HFFc6 (cell line): ENCODE results near the gene PITPNB. TPM values are rescaled to one million over a fixed set of nuclear protein-coding genes. Genes with fewer than 3 reads are reported as not detected.

Experiments used
- DNase-seq: peaks from one replicate; pipeline ENCODE4 v3.0.0-alpha.2; 2018
- H3K27ac Mint-ChIP-seq: 2 replicates; pipeline ENCODE4 v1.8.0; 2020; ENCODE audit warnings: mild to moderate bottlenecking, mixed read lengths
- H3K27me3 Mint-ChIP-seq: 2 replicates; pipeline ENCODE4 v1.8.0; 2021; ENCODE audit warnings: mild to moderate bottlenecking, moderate library complexity, mixed read lengths; ENCODE audit not compliant: insufficient read depth
- H3K36me3 Mint-ChIP-seq: 2 replicates; pipeline ENCODE4 v1.8.0; 2021; ENCODE audit warnings: low read depth, mixed read lengths
- H3K4me1 Mint-ChIP-seq: 2 replicates; pipeline ENCODE4 v1.8.0; 2020; ENCODE audit warnings: low read depth, mixed read lengths
- H3K4me3 Mint-ChIP-seq: 2 replicates; pipeline ENCODE4 v1.8.0; 2020; ENCODE audit warnings: mild to moderate bottlenecking, moderate library complexity, mixed read lengths
- H3K9me3 Mint-ChIP-seq: 2 replicates; pipeline ENCODE4 v1.8.0; 2020; ENCODE audit warnings: mild to moderate bottlenecking, mixed read lengths
- total RNA-seq, 6 experiments: library from RNA; stranded (reverse); fragmentation: NEBNext Ultra II Directional; extraction: Animal tissue kit (Norgen Biotek cat#: 25700); gene quantifications; 2 replicates in 1 of 6; 3 replicates in 5 of 6; pipeline ENCODE4 v1.2.3, GENCODE V29; 2021
- TF ChIP-seq, protein P1 (sequence below): fragments of 200-600 bp; sonication (generic); IDR thresholded peaks from 2 replicates; pipeline ENCODE4 v1.5.0; 2021; ENCODE audit warnings: antibody characterized with exemption, mild to moderate bottlenecking

The PITPNB gene
- total RNA-seq, 6 experiments from 2014 or later: 54.3 to 80.5 (median 74.8) TPM

DNA sequence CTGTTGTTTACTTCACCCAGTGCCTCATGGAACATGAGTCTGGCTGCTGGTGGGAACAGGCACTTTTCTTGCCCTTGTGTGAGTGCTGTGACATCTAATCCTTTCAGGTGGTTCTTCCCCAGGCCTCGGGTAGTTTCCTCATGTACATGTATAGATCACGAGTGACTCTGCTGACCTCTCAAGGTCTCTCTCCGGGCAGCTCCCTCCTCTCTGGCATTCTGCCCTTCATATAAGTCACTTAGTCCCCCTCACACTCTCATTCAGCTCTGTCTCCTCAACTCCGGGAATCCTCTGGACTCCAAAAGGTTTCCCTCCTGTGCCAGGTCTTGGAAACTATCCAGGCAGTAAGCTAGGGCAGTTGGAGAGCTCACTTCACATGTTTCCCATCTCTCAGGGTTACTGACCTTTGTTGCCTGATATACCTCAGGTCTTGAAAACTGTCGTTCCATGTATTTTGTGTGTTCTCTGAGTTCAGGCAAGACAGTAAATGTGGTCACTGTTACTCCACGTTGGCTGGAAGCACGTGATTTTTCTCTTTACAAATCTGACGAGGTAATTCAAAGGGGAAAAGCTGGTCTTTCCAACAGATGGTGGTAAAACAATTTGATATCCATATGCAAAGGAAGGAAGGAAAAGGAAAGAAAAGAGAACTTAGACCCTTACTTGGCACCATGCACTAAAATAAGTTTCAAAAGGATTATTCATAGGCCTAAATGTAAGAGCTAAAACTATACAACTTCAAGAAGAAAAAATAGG lies 40.5 kb upstream of the PITPNB start:
- Mint-ChIP-seq H3K4me1 (peaks cover 22% of the 10 kb centered on the region), H3K27me3 (no peaks in the 10 kb centered on the region), H3K36me3 (peaks cover 5% of the 10 kb centered on the region; the same call in 1 of the 2 replicates), H3K9me3 (no peaks in the 10 kb centered on the region), H3K27ac (no peak overlapping the region), H3K4me3 (no peak overlapping the region)
- TF ChIP-seq, protein P1, sequence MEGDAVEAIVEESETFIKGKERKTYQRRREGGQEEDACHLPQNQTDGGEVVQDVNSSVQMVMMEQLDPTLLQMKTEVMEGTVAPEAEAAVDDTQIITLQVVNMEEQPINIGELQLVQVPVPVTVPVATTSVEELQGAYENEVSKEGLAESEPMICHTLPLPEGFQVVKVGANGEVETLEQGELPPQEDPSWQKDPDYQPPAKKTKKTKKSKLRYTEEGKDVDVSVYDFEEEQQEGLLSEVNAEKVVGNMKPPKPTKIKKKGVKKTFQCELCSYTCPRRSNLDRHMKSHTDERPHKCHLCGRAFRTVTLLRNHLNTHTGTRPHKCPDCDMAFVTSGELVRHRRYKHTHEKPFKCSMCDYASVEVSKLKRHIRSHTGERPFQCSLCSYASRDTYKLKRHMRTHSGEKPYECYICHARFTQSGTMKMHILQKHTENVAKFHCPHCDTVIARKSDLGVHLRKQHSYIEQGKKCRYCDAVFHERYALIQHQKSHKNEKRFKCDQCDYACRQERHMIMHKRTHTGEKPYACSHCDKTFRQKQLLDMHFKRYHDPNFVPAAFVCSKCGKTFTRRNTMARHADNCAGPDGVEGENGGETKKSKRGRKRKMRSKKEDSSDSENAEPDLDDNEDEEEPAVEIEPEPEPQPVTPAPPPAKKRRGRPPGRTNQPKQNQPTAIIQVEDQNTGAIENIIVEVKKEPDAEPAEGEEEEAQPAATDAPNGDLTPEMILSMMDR: no peak
- DNase-seq: no peak

DNA sequence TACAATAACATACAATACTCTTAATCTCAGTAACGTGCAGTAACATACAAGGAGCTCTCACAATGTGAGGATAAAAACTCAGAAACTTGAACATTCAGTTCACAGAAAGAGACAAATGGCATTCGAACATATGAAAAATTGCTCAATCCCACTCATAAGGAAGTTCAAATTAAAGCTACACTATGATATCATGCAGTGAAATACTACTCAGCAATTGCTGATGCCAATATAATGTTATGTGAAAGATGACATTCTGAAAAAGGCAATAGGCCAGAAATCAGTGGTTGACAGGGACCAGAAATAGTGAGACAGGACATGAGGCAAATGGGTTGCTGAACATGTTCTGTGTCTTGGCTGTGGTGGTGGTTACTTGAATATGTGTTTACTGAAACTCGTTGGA lies 33.7 kb upstream of the PITPNB start:
- TF ChIP-seq, protein P1: no peak
- no peak overlapping the region for H3K27ac Mint-ChIP-seq
- H3K9me3 Mint-ChIP-seq: no peaks in the 10 kb centered on the region
- DNase-seq: no peak
- no peaks in the 10 kb centered on the region for H3K27me3 Mint-ChIP-seq
- no peak overlapping the region for H3K4me3 Mint-ChIP-seq
- H3K4me1 Mint-ChIP-seq: peaks cover 18% of the 10 kb centered on the region
- H3K36me3 Mint-ChIP-seq: peaks cover 5% of the 10 kb centered on the region; the same call in 1 of the 2 replicates

DNA sequence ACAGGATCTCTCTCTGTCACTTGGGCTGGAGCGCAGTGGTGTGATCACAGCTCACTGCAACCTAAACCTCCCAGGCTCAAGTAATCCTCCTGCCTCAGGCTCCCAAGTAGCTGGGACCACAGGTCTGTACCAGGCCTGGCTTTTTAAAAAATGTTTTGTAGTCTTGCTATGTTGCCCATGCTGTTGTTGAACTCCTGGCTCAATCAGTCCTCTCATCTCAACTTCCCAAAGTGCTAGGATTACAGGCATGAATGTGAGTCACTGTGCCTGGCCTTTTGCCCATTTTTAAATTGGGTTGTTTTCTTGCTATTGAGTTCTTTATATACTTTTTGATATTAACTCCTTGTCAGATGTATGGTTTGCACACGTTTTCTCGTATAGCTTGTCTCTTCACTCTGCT lies 33.0 kb upstream of the PITPNB start:
- Mint-ChIP-seq H3K36me3 (no peaks in the 10 kb centered on the region; the same call in 1 of the 2 replicates), H3K27me3 (no peaks in the 10 kb centered on the region), H3K9me3 (no peaks in the 10 kb centered on the region), H3K4me3 (no peak overlapping the region), H3K4me1 (peaks cover 18% of the 10 kb centered on the region), H3K27ac (no peak overlapping the region)
- DNase-seq: peak; percentile 61
- TF ChIP-seq, protein P1: no peak

DNA sequence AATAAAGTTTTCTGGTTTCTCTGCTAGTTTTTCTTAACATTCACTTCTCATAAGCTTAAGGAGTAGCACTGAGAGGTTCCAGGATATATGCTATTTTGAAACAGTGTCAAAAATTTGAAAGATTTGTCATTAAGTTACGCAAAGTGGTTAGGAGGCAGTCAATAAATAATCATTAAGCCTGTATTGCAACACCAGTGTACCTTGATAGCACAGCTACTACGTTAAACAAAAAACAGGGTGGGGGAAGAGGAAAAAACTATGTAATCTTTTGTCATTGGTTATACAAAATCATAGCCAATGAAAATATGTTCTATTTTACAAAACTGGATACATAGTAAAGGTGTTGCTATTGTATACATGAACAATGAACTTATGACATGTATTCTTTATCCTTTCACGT lies 30.4 kb upstream of the PITPNB start:
- H3K4me1 Mint-ChIP-seq: peaks cover 18% of the 10 kb centered on the region
- no peaks in the 10 kb centered on the region for H3K9me3 Mint-ChIP-seq
- no peak overlapping the region for H3K4me3 Mint-ChIP-seq
- no peak for DNase-seq
- H3K27ac Mint-ChIP-seq: no peak overlapping the region
- TF ChIP-seq, protein P1: no peak
- H3K36me3 Mint-ChIP-seq: no peaks in the 10 kb centered on the region
- H3K27me3 Mint-ChIP-seq: no peaks in the 10 kb centered on the region

DNA sequence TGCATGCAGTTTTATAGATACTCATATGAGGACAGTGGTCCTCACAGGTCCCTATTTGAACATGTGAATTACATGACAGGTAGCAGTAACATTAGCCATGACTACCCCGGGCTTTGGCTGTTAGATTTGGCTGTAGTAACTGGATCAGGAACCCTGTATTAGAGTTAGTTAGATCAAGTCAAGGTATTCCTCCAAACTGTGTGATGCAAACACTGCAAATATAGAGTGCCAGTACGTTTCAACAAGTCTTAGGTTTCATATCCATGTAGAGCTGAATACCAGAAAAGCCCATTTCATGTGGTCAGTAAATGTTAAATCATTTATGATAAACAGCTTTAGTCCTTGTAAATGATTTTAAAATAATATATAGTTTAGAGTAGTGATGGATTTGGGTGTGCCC lies 29.5 kb upstream of the PITPNB start:
- no peak for DNase-seq
- Mint-ChIP-seq H3K4me1 (peaks cover 18% of the 10 kb centered on the region), H3K36me3 (no peaks in the 10 kb centered on the region), H3K27ac (no peak overlapping the region), H3K9me3 (no peaks in the 10 kb centered on the region), H3K27me3 (no peaks in the 10 kb centered on the region), H3K4me3 (no peak overlapping the region)
- TF ChIP-seq, protein P1: no peak
